NCI-H2107 treated with DMSO at 0.1 percent for 48 hours (cell line): ENCODE data around the gene EDDM13.
"Not testable (repeated sequence)": the region's sequence is repeated elsewhere in the genome, so short reads cannot be mapped to it uniquely, and the experiment has no call there.

Source experiments
- DNase-seq: peaks from one replicate; lab custom pipeline; 2025; ENCODE audit not compliant: unreplicated experiment; lab: John Stamatoyannopoulos, UW

Gene EDDM13

GRCh38 chr19:56294549-56294948, 22.0 kb downstream of the EDDM13 start:
- peak; percentile 83 for DNase-seq

- DNase-seq = no peak
These were observed 23.2 kb downstream of the EDDM13 start for GRCh38 chr19:56295531-56296455.

- DNase-seq = no peak
These were observed 24.5 kb downstream of the EDDM13 start for GRCh38 chr19:56297010-56297409.

- no peak for DNase-seq
These were observed 27.1 kb downstream of the EDDM13 start for GRCh38 chr19:56299688-56300087.

- DNase-seq = no peak
These were observed 28.6 kb downstream of the EDDM13 start for GRCh38 chr19:56301155-56301554.

- DNase-seq = no peak
These were observed 29.5 kb downstream of the EDDM13 start for GRCh38 chr19:56301886-56302620.

- DNase-seq = no peak
These were observed 31.7 kb downstream of the EDDM13 start for GRCh38 chr19:56304243-56304642.

GRCh38 chr19:56306016-56306415, 33.5 kb downstream of the EDDM13 start:
- DNase-seq = no peak

- DNase-seq = not testable (repeated sequence)
These were observed 34.5 kb downstream of the EDDM13 start for GRCh38 chr19:56307062-56307461.

GRCh38 chr19:56308792-56309191, 36.2 kb downstream of the EDDM13 start:
- DNase-seq = no peak

- DNase-seq = peak; percentile 0
These were observed 37.1 kb downstream of the EDDM13 start for GRCh38 chr19:56309511-56310185.

- DNase-seq = no peak
These were observed 37.9 kb downstream of the EDDM13 start for GRCh38 chr19:56310462-56310861.

- DNase-seq = no peak
These were observed 39.8 kb downstream of the EDDM13 start for GRCh38 chr19:56312342-56312741.

- DNase-seq = no peak
These were observed 40.5 kb downstream of the EDDM13 start for GRCh38 chr19:56312787-56313657.

GRCh38 chr19:56314018-56314380, 41.5 kb downstream of the EDDM13 start:
- DNase-seq = no peak

- DNase-seq = peak; percentile 89
These were observed 42.0 kb downstream of the EDDM13 start, which contains the start of gene ZSCAN5A for GRCh38 chr19:56314381-56315076. ZSCAN5A (minus strand) TSS chr19:56314839; CDS start chr19:56225046, 89,793 bp downstream.

GRCh38 chr19:56315077-56315828, 42.7 kb downstream of the EDDM13 start:
- DNase-seq = peak; percentile 96

- no peak for DNase-seq
These were observed 44.2 kb downstream of the EDDM13 start for GRCh38 chr19:56316728-56317127.

GRCh38 chr19:56317749-56318148, 45.2 kb downstream of the EDDM13 start:
- DNase-seq = no peak
